Transverse colon (tissue), 4 donors: Measurements from ENCODE around the gene PRLHR.
A peak's percentile ranks its signal among the peaks of the same experiment; 100 is the strongest.

ENCODE experiments used
- CTCF ChIP-seq, 5 experiments: fragments of 200-600 bp in 3 of 5; fragments of 450-650 bp in 2 of 5; sonication (generic) in 3 of 5; IDR thresholded peaks; 1 replicate in 2 of 5; 2 replicates in 3 of 5; pipeline ENCODE4 v1.5.1; 2016 to 2017; ENCODE audit warnings: antibody characterized with exemption in 5 of 5, inconsistent platforms in 3 of 5, mild to moderate bottlenecking in 2 of 5, moderate library complexity in 1 of 5
- EP300 ChIP-seq: sonication (generic); formaldehyde crosslinking; IDR thresholded peaks from one replicate; pipeline ENCODE4 v1.6.1; 2017; ENCODE audit warnings: antibody characterized with exemption, low read depth
- POLR2A ChIP-seq: fragments of 450-650 bp; IDR thresholded peaks from one replicate; pipeline ENCODE4 v1.6.1; 2016; ENCODE audit warnings: antibody characterized with exemption, mild to moderate bottlenecking, moderate library complexity
- POLR2AphosphoS5 ChIP-seq, 3 donors: sonication (generic); formaldehyde crosslinking; IDR thresholded peaks; one replicate each; pipeline ENCODE4 v1.6.1; 2016; ENCODE audit warnings: antibody characterized with exemption in 3 of 3

GRCh38 chr10:118635674-118636402 lies 40.4 kb upstream of the PRLHR start:
- TF ChIP-seq CTCF (IDR thresholded peaks at IDR 0.05) (no peak), POLR2AphosphoS5 (IDR thresholded peaks at IDR 0.05) (peak in 1 of 3 donors; percentile 12), EP300 (no peak), POLR2A (no peak)
